Heart left ventricle (tissue), 16 donors: ENCODE measurements around the gene S1PR2. TPM values are rescaled to one million over a fixed set of nuclear protein-coding genes. Genes with fewer than 3 reads are reported as not detected.

Source experiments
- ATAC-seq, 4 donors: fragments of 200-7000 bp; cut with Tn5 transposase; one replicate each; pipeline ENCODE4 v1.9.1; 2020 to 2022; ENCODE audit warnings: moderate library complexity in 4 of 4, mild to moderate bottlenecking in 3 of 4, moderate number of reproducible peaks in 1 of 4
- DNase-seq, 5 donors: peaks; one replicate each; pipeline ENCODE4 v3.0.0-alpha.2; 2020
- H3K27ac ChIP-seq, 12 donors: fragments of 200-600 bp; sonication (generic) in 4 of 12; one replicate each; pipeline versions ENCODE4 v1.5.0 to v1.8.0; 2016 to 2022; ENCODE audit warnings: mild to moderate bottlenecking in 2 of 12
- H3K27me3 ChIP-seq, 9 donors: fragments of 200-600 bp; sonication (generic) in 2 of 9; one replicate each; pipeline versions ENCODE4 v1.5.1 to v1.8.0; 2016 to 2022; ENCODE audit warnings: mild to moderate bottlenecking in 3 of 9
- H3K36me3 ChIP-seq, 9 donors: fragments of 200-600 bp; sonication (generic) in 2 of 9; one replicate each; pipeline versions ENCODE4 v1.5.0 to v1.8.0; 2018 to 2022; ENCODE audit warnings: mild to moderate bottlenecking in 2 of 9
- H3K4me1 ChIP-seq, 12 donors: fragments of 200-600 bp; sonication (generic) in 4 of 12; one replicate each; pipeline versions ENCODE4 v1.5.0 to v1.8.0; 2016 to 2022; ENCODE audit warnings: mild to moderate bottlenecking in 3 of 12
- H3K4me3 ChIP-seq, 12 donors: fragments of 200-600 bp; sonication (generic) in 4 of 12; one replicate each; pipeline versions ENCODE4 v1.5.0 to v1.8.0; 2017 to 2022; ENCODE audit warnings: mild to moderate bottlenecking in 9 of 12, moderate library complexity in 4 of 12
- H3K9me3 ChIP-seq, 12 donors: fragments of 200-600 bp; sonication (generic) in 4 of 12; one replicate each; pipeline versions ENCODE4 v1.5.0 to v1.8.0; 2016 to 2022; ENCODE audit warnings: mild to moderate bottlenecking in 1 of 12
- CTCF ChIP-seq, 12 donors: fragments of 200-600 bp; sonication (generic) in 4 of 12; IDR thresholded peaks; one replicate each; pipeline versions ENCODE4 v1.5.0 to v1.8.0; 2018 to 2022; ENCODE audit warnings: antibody characterized with exemption in 12 of 12, mild to moderate bottlenecking in 5 of 12
- POLR2A ChIP-seq, 2 donors: fragments of 450-650 bp; IDR thresholded peaks; one replicate each; pipeline ENCODE4 v1.6.1; 2017; ENCODE audit warnings: antibody characterized with exemption in 2 of 2, mild to moderate bottlenecking in 2 of 2, moderate library complexity in 2 of 2
- WGBS, 4 donors: extraction: QIAGEN DNeasy Blood & Tissue Kit in 2 of 4; methylation state at CpG; one replicate each; pipeline versions ENCODE4 v1.1.5 to v1.1.7; 2013 to 2018; 5-methylcytosine and 5-hydroxymethylcytosine counted together
- intact Hi-C, 10 donors: fragments of 100-400 bp; cut with DNase I; formaldehyde crosslinking; loops; one replicate each; pipeline versions ENCODE4 v1.11.1 to v1.14.2; 2022
- polyA plus RNA-seq, 2 donors: library from polyadenylated mRNA; stranded (reverse); fragments of 200-250 nt; gene quantifications; one replicate each; pipeline ENCODE4 v1.2.3, GENCODE V29; 2013
- total RNA-seq, 9 donors: library from RNA; depleted of rRNA in 2 of 9; stranded (reverse); fragments of >200 nt in 2 of 9; fragmentation: NEBNext Ultra II Directional in 3 of 9; extraction: Animal tissue kit (Norgen Biotek cat#: 25700) in 3 of 9; gene quantifications; one replicate each; pipeline versions ENCODE4 v1.1.0 to v1.2.4, GENCODE V29; 2016 to 2023
- donor health status: ischemic (EF 13 %, LVEDD 7.1; RV severe dilation, severe dysfunction).
- donor health status: healthy with polysubstance abuse.
- donor health status: DM: no; HTN: yes; CAD: no.
- donor health status: DM: no; HTN: no; CAD: no.
- donor health status: ischemic (EF 25% LVEDD 6.9; RV normal size, moderate dysfunction).
- donor health status: ischemic (EF 25% LVEDD 5.7; RV mildly dilated, moderate dysfunction).
- donor health status: healthy.
- donor health status: DM: yes; HTN: yes; CAD: no.
- donor health status: ischemic (EF 35%, LVEDD 5.7; RV mildly dilated, moderate dysfunction).
- donor health status: nonischemic (EF 11% LVEDD 7.7; RV severe dilation, severe dysfunction).
- donor health status: DM: yes; HTN: yes; CAD: no.
- donor health status: PGD.
- donor health status: ischemic (EF 29% LVEDD 5.4; RV normal size, mild dysfunction).
- donor health status: nonischemic (EF 23%, LVEDD 6.1; RV moderate dilation, normal function).

Gene S1PR2
- total and polyA plus RNA-seq, 11 donors = 1.0 to 14.2 (median 4.3) TPM

DNA sequence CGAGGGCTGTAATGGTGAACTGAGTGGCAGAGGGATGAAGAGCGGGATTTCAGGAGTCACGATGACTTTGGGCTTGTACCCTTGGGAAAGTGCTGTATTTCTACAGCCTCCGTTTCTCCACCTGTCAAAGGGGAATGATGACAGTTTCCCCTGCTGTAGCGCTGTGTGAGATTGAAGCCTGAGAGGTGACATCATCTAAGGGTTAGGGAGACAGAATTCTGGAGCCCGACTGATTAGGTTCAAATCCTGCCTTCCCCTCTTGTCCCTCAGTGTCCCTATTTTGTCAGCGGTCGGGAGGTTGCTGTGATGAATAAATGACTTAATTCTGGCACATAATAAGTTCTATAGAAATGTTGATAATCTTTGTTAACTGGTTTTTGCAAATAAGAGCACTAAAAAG is 21.6 kb upstream of the S1PR2 start:
- peaks cover 0 to 22% (median 8%) of the 10 kb centered on the region in 12 donors for H3K4me1 ChIP-seq
- DNase-seq (no peak), ATAC-seq (no peak)
- 23 to 30% (median 27%) methylated on average over 8 of the region's 8 CpGs for WGBS, 4 donors
- TF ChIP-seq POLR2A (IDR thresholded peaks at IDR 0.05) (no peak), CTCF (IDR thresholded peaks at IDR 0.05) (no peak)
- intact Hi-C loops = loop anchor here in 6 of 10 donors (5.0 to 10.0 kb wide), 5 partner anchors 60 to 320 kb away; partner anchors contain the start of genes EIF3G (in 2 of the 6), P2RY11 (in 2 of the 6), DNMT1 (in 1 of the 6) and OLFM2 (in 1 of the 6)
- H3K9me3 ChIP-seq = no peaks in the 10 kb centered on the region
- peak overlapping the region; percentile 60 to 99 (median 84) for H3K4me3 ChIP-seq
- peaks cover 0 to 44% (median 43%) of the 10 kb centered on the region in 9 donors for H3K36me3 ChIP-seq
- peak overlapping the region in 11 of 12 donors; percentile 78 to 93 (median 86) for H3K27ac ChIP-seq
- no peaks in the 10 kb centered on the region for H3K27me3 ChIP-seq

DNA sequence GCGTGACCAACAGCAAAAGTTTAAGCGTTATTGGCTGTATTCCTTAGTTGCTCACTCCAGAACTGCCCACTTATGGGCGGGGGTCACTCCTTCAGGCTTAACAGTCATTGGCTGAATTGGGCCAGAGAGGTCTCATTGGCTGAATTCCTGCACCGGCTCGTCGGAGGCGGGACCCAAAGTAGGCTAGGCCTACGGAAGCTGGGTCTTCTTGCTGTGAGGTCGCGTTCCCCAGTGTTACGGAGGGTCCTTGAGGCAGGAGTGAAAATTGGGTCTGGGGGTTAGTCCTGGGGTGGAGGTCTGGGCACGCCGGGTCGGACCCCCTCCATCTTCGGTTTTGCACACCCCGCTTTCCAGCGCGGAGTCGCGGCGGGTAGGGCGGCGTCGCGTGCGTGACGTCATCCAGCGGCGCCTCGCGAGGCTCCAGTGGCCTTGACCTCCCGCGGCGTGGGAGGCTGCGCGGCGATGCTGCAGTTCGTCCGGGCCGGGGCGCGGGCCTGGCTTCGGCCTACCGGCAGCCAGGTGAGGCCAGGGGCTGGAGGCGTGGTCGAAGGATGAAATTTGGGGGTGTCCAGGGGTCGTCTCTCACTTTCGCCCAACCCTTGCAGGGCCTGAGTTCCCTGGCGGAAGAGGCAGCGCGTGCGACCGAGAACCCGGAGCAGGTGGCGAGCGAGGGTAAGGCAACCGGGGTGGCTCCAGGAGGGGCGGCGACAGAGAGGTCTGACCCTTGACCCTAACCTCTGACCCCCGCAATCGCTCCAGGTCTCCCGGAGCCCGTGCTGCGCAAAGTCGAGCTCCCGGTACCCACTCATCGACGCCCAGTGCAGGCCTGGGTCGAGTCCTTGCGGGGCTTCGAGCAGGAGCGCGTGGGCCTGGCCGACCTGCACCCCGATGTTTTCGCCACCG is 20.9 kb upstream of the S1PR2 start, which contains the start of gene MRPL4:
MRPL4 (plus strand) TSS at position 423 of the 903 bp plus-strand sequence; CDS start at position 463, 40 bp downstream.
- DNase-seq (peak; percentile 94 to 98 (median 98)), ATAC-seq (peak; percentile 95 to 96 (median 96))
- intact Hi-C loops = loop anchor here (1.0 to 10.0 kb wide), 10 partner anchors 23 to 321 kb away; partner anchors contain the start of genes DNMT1 (in 4 of the 10), EIF3G (in 2 of the 10), P2RY11 (in 2 of the 10) and PPAN (in 2 of the 10)
- H3K27ac ChIP-seq = peak within 1 kb of the TSS; percentile 2 to 93 (median 84)
- peaks cover 0 to 22% (median 8%) of the 10 kb centered on the region in 12 donors for H3K4me1 ChIP-seq
- H3K27me3 ChIP-seq = no peaks in the 10 kb centered on the region
- H3K36me3 ChIP-seq = peaks cover 0 to 38% (median 36%) of the 10 kb centered on the region in 9 donors
- H3K9me3 ChIP-seq = no peaks in the 10 kb centered on the region
- peak within 1 kb of the TSS; percentile 60 to 99 (median 84) for H3K4me3 ChIP-seq
- no peak for TF ChIP-seq CTCF (IDR thresholded peaks at IDR 0.05)
- peak in 1 of 2 donors; percentile 77 for TF ChIP-seq POLR2A (IDR thresholded peaks at IDR 0.05)
- 0 to 3% (median 1%) methylated on average over 13 to 77 of the region's 77 CpGs for WGBS, 4 donors

DNA sequence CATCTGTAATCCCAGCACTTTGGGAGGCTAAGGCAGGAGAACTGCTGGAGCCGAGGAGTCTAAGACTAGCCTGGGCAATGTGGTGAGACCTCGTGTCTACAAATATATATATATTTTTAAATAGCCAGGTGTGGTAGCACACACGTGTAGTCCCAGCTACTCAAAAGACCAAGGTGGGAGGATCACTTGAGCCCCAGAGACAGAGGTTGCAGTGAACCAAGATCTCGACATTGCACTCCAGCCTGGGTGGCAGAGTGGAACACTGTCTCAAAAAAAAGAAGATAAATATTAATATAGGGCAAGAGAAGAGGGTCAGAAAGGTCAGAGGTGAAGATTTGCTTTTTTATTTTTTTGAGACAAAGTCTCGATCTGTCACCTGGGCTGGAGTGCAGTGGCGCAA is 15.4 kb upstream of the S1PR2 start:
- Histone ChIP-seq H3K36me3 (no peaks in the 10 kb centered on the region), H3K27me3 (no peaks in the 10 kb centered on the region), H3K9me3 (no peaks in the 10 kb centered on the region), H3K27ac (no peak overlapping the region), H3K4me3 (no peak overlapping the region), H3K4me1 (peaks cover 0 to 17% (median 0%) of the 10 kb centered on the region in 12 donors)
- WGBS, 4 donors = 85 to 90% (median 87%) methylated on average over 6 of the region's 6 CpGs
- no peak for ATAC-seq
- intact Hi-C loops = loop anchor here in 4 of 10 donors (5.0 to 10.0 kb wide), 3 partner anchors 52 to 314 kb away; partner anchors contain the start of genes EIF3G (in 2 of the 4), P2RY11 (in 2 of the 4) and DNMT1 (in 1 of the 4)
- no peak for DNase-seq
- TF ChIP-seq CTCF (IDR thresholded peaks at IDR 0.05) = no peak
- TF ChIP-seq POLR2A (IDR thresholded peaks at IDR 0.05) = no peak
